HepG2 (cell line): ENCODE measurements around the gene BCL11B. TPM values are rescaled to one million over a fixed set of nuclear protein-coding genes. Genes with fewer than 3 reads are reported as not detected.

ENCODE experiments used
- ATAC-seq: fragments of 200-7000 bp; cut with Tn5 transposase; 3 replicates; pipeline ENCODE4 v1.9.1; 2020; ENCODE audit warnings: mild to moderate bottlenecking, moderate library complexity
- BruUV-seq: library from RNA; stranded (reverse); fragments of 400-500 nt; replicated peaks from 2 replicates; lab custom pipeline; 2021; lab: Mats Ljungman, UMichigan
- CTCF ChIA-PET: fragments of 300-600 bp; formaldehyde crosslinking; extraction: SDS; loops from one replicate; lab custom pipeline; 2021; ENCODE audit warnings: low total read pairs, inconsistent platforms, low intra/inter-chr PET ratio; lab: Yijun Ruan, JAX
- POLR2A ChIA-PET: fragments of 350-600 bp; sonication (Branson Sonifier 250); formaldehyde crosslinking; loops from one replicate; lab custom pipeline; 2020; ENCODE audit warnings: antibody characterized with exemption, inconsistent platforms; lab: Yijun Ruan, JAX
- DNase-seq: peaks from one replicate; pipeline ENCODE4 v3.0.0-alpha.2; 2015; ENCODE audit warnings: low spot score
- FAIRE-seq: peaks from 3 replicates; lab custom pipeline; 2011; peaks lifted over from hg19 to GRCh38; lab: Jason Lieb, UNC
- H2AFZ ChIP-seq: one replicate; pipeline ENCODE4 v1.6.1; 2011; ENCODE audit warnings: low read length, inconsistent platforms
- H3K27ac ChIP-seq: fragments of 300-600 bp; 3 replicates; pipeline ENCODE4 v1.8.0; 2011; ENCODE audit warnings: mixed run types, mild to moderate bottlenecking, mixed read lengths, low read length, inconsistent platforms; ENCODE audit not compliant: insufficient read depth; ENCODE audit errors: extremely low read length
- H3K27me3 ChIP-seq, 2 experiments: fragments of 200-600 bp in 1 of 2; 2 replicates in 1 of 2; 3 replicates in 1 of 2; pipeline versions ENCODE4 v1.6.0 to v1.8.0; 2011; ENCODE audit warnings: low read length in 2 of 2, mild to moderate bottlenecking in 2 of 2, moderate library complexity in 2 of 2, inconsistent platforms in 1 of 2; ENCODE audit not compliant: insufficient read depth in 2 of 2, control insufficient read depth in 1 of 2
- H3K36me3 ChIP-seq, 2 experiments: fragments of 200-600 bp in 1 of 2; replicated peaks in 1 of 2; 2 replicates in 1 of 2; 3 replicates in 1 of 2; pipeline versions ENCODE4 v1.5.1 to v1.8.0; 2011; ENCODE audit warnings: low read length in 2 of 2, inconsistent platforms in 1 of 2; ENCODE audit not compliant: insufficient read depth in 2 of 2, control insufficient read depth in 1 of 2
- H3K4me1 ChIP-seq: 2 replicates; pipeline ENCODE4 v1.5.1; 2012; ENCODE audit warnings: low read length, inconsistent platforms; ENCODE audit not compliant: insufficient read depth
- H3K4me2 ChIP-seq: 2 replicates; pipeline ENCODE4 v1.6.0; 2011; ENCODE audit warnings: low read depth, low read length, inconsistent platforms
- H3K4me3 ChIP-seq, 3 experiments: fragments of 200-600 bp in 1 of 3; sonication (generic), shearing (Covaris generic) in 1 of 3; replicated peaks in 1 of 3; 2 replicates each; pipeline ENCODE4 v1.5.1; 2011 to 2016; ENCODE audit warnings: low read length in 3 of 3, inconsistent platforms in 2 of 3, low read depth in 2 of 3, mild to moderate bottlenecking in 2 of 3, control low read depth in 1 of 3, mixed read lengths in 1 of 3; ENCODE audit not compliant: insufficient read depth in 1 of 3
- H3K79me2 ChIP-seq: one replicate; pipeline ENCODE4 v1.6.1; 2011; ENCODE audit warnings: low read length, inconsistent platforms; ENCODE audit not compliant: insufficient read depth
- H3K9ac ChIP-seq: 2 replicates; pipeline ENCODE4 v1.6.0; 2011; ENCODE audit warnings: mild to moderate bottlenecking, low read depth, low read length, inconsistent platforms; ENCODE audit not compliant: insufficient read depth
- H3K9me3 ChIP-seq: 2 replicates; pipeline ENCODE4 v1.5.1; 2012; ENCODE audit warnings: mild to moderate bottlenecking, low read length
- H4K20me1 ChIP-seq: 2 replicates; pipeline ENCODE4 v1.6.0; 2011; ENCODE audit warnings: inconsistent platforms, mild to moderate bottlenecking, low read length, moderate library complexity; ENCODE audit not compliant: insufficient read depth
- FOXC1 ChIP-seq: sonication (generic); formaldehyde crosslinking; IDR thresholded peaks from 2 replicates; pipeline ENCODE4 v1.8.0; 2022; ENCODE audit warnings: mild to moderate bottlenecking, missing genetic modification reagents, borderline replicate concordance
- GZF1 ChIP-seq: sonication (generic); formaldehyde crosslinking; IDR thresholded peaks from 2 replicates; pipeline ENCODE4 v1.5.1; 2020; ENCODE audit warnings: mild to moderate bottlenecking, missing genetic modification reagents
- RFX3 ChIP-seq: IDR thresholded peaks from 2 replicates; pipeline ENCODE4 v1.6.1; 2016; ENCODE audit warnings: missing biosample characterization, missing genetic modification reagents
- ZNF362 ChIP-seq: sonication (generic); formaldehyde crosslinking; IDR thresholded peaks from 2 replicates; pipeline ENCODE4 v1.4.0; 2020; ENCODE audit warnings: missing genetic modification reagents, mild to moderate bottlenecking, borderline replicate concordance
- ZNF510 ChIP-seq: sonication (generic); formaldehyde crosslinking; IDR thresholded peaks from 2 replicates; pipeline ENCODE4 v1.4.0; 2020; ENCODE audit warnings: low read depth, mild to moderate bottlenecking, missing genetic modification reagents
- ZNF747 ChIP-seq: sonication (generic); formaldehyde crosslinking; IDR thresholded peaks from 2 replicates; pipeline ENCODE4 v1.8.1; 2023; ENCODE audit warnings: missing genetic modification reagents, mild to moderate bottlenecking, borderline replicate concordance
- WGBS: methylation state at CpG from one replicate; pipeline ENCODE4 v1.1.6; 2017; ENCODE audit warnings: low lambda C conversion rate; 5-methylcytosine and 5-hydroxymethylcytosine counted together
- in situ Hi-C: cut with HindIII; loops from 2 replicates; pipeline ENCODE4 v1.10.0; 2017; ENCODE audit warnings: low pct_unique_long_range_greater_than_20kb; ENCODE audit not compliant: extremely low pct_ligation_motif_present
- intact Hi-C: fragments of 100-400 bp; cut with micrococcal nuclease; formaldehyde crosslinking; loops from one replicate; pipeline ENCODE4 v1.10.0; 2022; ENCODE audit not compliant: unreplicated experiment
- polyA plus RNA-seq, 8 experiments: library from polyadenylated mRNA; depleted of rRNA in 3 of 8; stranded (reverse) in 7 of 8; unstranded in 1 of 8; fragments of >200 nt; fragmentation: Illumina TruSeq in 4 of 8; extraction: Trizol in 4 of 8; gene quantifications; 2 replicates each; pipeline versions ENCODE4 v1.2.1 to v1.2.3, GENCODE V29; 2011 to 2016; ENCODE audit warnings: low read depth in 4 of 8, missing spikeins in 1 of 8, mixed read lengths in 1 of 8; ENCODE audit not compliant: insufficient read depth in 1 of 8
- total RNA-seq, 5 experiments: library from RNA; depleted of rRNA; stranded (reverse); fragments of >200 nt; fragmentation: Illumina TruSeq; extraction: Trizol; gene quantifications; 2 replicates each; pipeline ENCODE4 v1.2.3, GENCODE V29; 2016; ENCODE audit warnings: low read depth in 1 of 5

Gene BCL11B
- total and polyA plus RNA-seq, 2 of the 13 experiments (the other 11 are each of a cell fraction or from before 2014, with no cell fraction given) = not detected

DNA sequence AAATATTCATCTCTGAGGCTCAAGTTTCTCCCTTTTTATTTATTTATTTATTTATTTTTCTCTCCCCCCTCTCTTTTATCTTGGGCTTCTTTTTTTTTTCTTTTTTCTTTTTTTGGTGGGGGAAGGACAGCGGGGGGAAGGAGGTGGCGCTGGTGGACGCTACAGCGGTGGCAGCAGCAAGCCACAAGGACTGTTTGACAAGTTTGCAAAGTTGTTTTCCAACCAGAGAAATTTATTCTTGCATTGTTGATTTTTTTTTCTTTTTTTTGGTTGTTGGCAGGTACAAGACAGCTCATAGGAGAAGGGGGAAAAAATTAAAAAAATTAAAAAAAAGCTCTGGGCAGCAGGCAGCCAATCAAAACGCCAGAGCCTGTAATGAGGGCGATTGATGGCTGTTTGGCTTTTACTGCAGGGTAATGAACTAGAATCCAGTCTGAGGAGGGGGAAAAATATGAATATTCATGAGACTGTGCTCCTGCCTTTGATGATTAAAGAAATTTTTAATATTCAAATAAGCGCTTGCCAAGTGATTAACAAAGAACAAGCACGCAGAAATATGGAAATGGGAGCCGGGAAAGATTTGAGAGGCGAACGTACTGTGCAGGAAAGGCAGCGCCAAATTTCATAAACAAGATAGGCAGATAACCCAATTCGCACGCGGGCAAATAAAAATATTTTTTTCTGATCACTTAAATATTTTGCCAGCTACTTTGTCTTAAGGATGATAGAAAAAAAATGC, 36.2 kb downstream of the BCL11B start (continued):
- TF ChIP-seq ZNF362 (CRISPR knock-in tag) (no peak), FOXC1 (CRISPR knock-in tag) (no peak), ZNF747 (CRISPR knock-in tag) (no peak)

DNA sequence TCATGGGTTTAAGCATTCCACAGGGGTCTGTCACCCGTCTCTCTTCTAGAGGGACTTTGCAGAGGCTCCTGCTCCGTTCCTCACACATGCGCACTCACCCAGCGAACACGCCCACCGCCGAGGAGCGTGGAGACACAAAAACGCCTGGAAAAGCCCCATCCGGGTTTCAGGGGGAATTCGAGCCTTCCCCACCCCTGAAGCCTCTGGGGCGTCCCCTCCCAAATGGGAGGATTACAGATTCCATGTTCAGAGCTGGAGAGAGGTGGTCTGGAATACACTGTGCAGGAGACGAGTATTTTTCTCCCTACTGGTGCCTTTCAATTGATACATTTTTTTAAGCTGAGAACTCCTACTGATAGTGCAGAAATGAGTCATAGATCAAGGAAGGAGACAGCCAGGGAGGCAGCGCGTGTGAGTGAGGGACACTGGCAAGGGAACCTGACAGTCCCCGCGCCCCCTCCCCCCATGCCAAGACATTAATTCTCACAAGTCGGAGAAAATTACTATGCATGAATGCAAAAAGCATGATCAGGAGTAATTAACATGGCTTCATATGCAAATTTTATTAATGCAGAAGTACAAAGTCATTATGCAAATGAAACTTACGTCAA, 36.9 kb downstream of the BCL11B start:
- H4K20me1 ChIP-seq = 0 out of 2 replicates have a peak, but pooled peaks cover 2% of the 10 kb centered on the region
- intact Hi-C loops (no loop called here), in situ Hi-C loops (no loop called here)
- H3K9ac ChIP-seq = no peak overlapping the region
- FAIRE-seq = no peak
- H3K4me2 ChIP-seq = no peak overlapping the region
- ChIA-PET CTCF (no interaction called here), POLR2A (no interaction called here)
- 37% methylated on average over 18 of the region's 19 CpGs for WGBS
- H3K36me3 ChIP-seq = no peaks in the 10 kb centered on the region
- ATAC-seq = no peak
- no peak overlapping the region for H2AFZ ChIP-seq
- no TSS peak for BruUV-seq
- TF ChIP-seq ZNF510 (CRISPR knock-in tag) (no peak), GZF1 (CRISPR knock-in tag) (no peak), RFX3 (CRISPR knock-in tag) (no peak)
- no peaks in the 10 kb centered on the region for H3K4me1 ChIP-seq
- H3K27ac ChIP-seq = no peak overlapping the region
- no peak overlapping the region for H3K4me3 ChIP-seq
- no peaks in the 10 kb centered on the region for H3K79me2 ChIP-seq
- H3K9me3 ChIP-seq = no peaks in the 10 kb centered on the region
- peaks cover 2 to 46% of the 10 kb centered on the region in 2 experiments; a peak in 1 of 5 replicates for H3K27me3 ChIP-seq
- DNase-seq = no peak
